ENCODE data around the gene SLC22A7.

Gene SLC22A7

GRCh38 chr6:43283905-43284304 lies 14.2 kb upstream of the SLC22A7 start:
- TF ChIP-seq CTCF (IDR thresholded peaks at IDR 0.05; ENCODE audit: low read depth, low read length, missing control alignments), result no peak
- DNase-seq (ENCODE audit: low read depth), result no peak
- H3K4me3 ChIP-seq (ENCODE audit: low read depth, low read length), result no peak overlapping the region
- in situ Hi-C loops (cut with HindIII; ENCODE audit: low sequenced_read_pairs), result no loop called here

- TF ChIP-seq CTCF (IDR thresholded peaks at IDR 0.05; ENCODE audit: low read depth, low read length, missing control alignments), result no peak
- DNase-seq (ENCODE audit: low read depth), result no peak
- in situ Hi-C loops (cut with HindIII; ENCODE audit: low sequenced_read_pairs), result no loop called here
- H3K4me3 ChIP-seq (ENCODE audit: low read depth, low read length), result no peak overlapping the region
These were observed 12.9 kb upstream of the SLC22A7 start for GRCh38 chr6:43284991-43285781.

GRCh38 chr6:43285832-43286231 lies 12.2 kb upstream of the SLC22A7 start:
- no peak for TF ChIP-seq CTCF (IDR thresholded peaks at IDR 0.05; ENCODE audit: low read depth, low read length, missing control alignments)
- in situ Hi-C loops (cut with HindIII; ENCODE audit: low sequenced_read_pairs), result no loop called here
- no peak overlapping the region for H3K4me3 ChIP-seq (ENCODE audit: low read depth, low read length)

GRCh38 chr6:43286456-43286979 lies 11.5 kb upstream of the SLC22A7 start:
- DNase-seq (ENCODE audit: low read depth), result no peak
- in situ Hi-C loops (cut with HindIII; ENCODE audit: low sequenced_read_pairs), result no loop called here
- no peak overlapping the region for H3K4me3 ChIP-seq (ENCODE audit: low read depth, low read length)
- TF ChIP-seq CTCF (IDR thresholded peaks at IDR 0.05; ENCODE audit: low read depth, low read length, missing control alignments), result no peak

More at GRCh38 chr6:43285832-43286231, 12.2 kb upstream of the SLC22A7 start:
- DNase-seq (ENCODE audit: low read depth), result no peak

DNA sequence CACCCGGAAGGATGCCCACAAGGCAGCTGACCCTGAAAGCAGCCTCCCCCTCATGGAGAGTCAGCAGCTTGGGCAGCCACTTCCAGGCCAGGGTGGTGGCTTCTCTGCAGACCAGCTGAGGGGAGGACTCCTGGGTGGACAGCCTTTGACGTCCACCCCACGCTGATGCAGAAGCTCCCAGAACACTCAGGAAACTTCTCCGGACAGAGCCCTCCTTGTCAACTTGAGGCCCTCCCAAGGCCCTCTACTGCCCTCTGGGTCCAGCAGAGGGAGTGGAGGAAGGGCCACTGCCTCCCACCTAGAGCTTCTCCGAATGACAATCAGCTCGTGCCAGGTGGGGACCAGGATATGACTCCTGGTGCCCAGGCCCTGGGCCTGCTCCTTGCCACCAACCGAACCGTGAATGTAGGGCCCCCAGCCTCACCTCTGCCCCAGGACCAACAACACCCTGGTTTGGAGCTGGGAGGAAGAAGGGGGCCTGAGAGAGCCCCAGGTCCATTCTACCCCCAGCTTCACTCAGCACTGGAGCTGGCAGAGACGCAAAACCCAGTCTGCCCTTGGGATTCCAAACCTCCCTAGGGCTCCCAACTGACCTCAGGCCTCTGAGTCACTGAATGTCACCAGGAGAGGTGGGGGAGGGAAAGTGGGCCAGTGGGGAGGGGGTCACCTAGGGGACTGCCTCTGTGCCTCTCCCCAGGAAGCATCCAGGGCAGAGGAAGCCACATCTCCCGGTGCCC lies 10.9 kb upstream of the SLC22A7 start:
- no peak for DNase-seq (ENCODE audit: low read depth)
- H3K4me3 ChIP-seq (ENCODE audit: low read depth, low read length), result no peak overlapping the region
- peak; percentile 31 for TF ChIP-seq CTCF (IDR thresholded peaks at IDR 0.05; ENCODE audit: low read depth, low read length, missing control alignments)
- in situ Hi-C loops (cut with HindIII; ENCODE audit: low sequenced_read_pairs), result no loop called here

- TF ChIP-seq CTCF (IDR thresholded peaks at IDR 0.05; ENCODE audit: low read depth, low read length, missing control alignments), result no peak
- in situ Hi-C loops (cut with HindIII; ENCODE audit: low sequenced_read_pairs), result no loop called here
- H3K4me3 ChIP-seq (ENCODE audit: low read depth, low read length), result no peak overlapping the region
- no peak for DNase-seq (ENCODE audit: low read depth)
These were observed 10.1 kb upstream of the SLC22A7 start for GRCh38 chr6:43287717-43288679.

Measured in astrocyte of the cerebellum (primary cell).